NCI-H146 treated with DMSO at 0.1 percent for 48 hours (cell line): ENCODE data around the gene MRPS24.
"Not testable (repeated sequence)": the region's sequence is repeated elsewhere in the genome, so short reads cannot be mapped to it uniquely, and the experiment has no call there.

Experiments used
- DNase-seq: peaks from one replicate; lab custom pipeline; 2025; ENCODE audit not compliant: unreplicated experiment; lab: John Stamatoyannopoulos, UW

Gene MRPS24

DNA sequence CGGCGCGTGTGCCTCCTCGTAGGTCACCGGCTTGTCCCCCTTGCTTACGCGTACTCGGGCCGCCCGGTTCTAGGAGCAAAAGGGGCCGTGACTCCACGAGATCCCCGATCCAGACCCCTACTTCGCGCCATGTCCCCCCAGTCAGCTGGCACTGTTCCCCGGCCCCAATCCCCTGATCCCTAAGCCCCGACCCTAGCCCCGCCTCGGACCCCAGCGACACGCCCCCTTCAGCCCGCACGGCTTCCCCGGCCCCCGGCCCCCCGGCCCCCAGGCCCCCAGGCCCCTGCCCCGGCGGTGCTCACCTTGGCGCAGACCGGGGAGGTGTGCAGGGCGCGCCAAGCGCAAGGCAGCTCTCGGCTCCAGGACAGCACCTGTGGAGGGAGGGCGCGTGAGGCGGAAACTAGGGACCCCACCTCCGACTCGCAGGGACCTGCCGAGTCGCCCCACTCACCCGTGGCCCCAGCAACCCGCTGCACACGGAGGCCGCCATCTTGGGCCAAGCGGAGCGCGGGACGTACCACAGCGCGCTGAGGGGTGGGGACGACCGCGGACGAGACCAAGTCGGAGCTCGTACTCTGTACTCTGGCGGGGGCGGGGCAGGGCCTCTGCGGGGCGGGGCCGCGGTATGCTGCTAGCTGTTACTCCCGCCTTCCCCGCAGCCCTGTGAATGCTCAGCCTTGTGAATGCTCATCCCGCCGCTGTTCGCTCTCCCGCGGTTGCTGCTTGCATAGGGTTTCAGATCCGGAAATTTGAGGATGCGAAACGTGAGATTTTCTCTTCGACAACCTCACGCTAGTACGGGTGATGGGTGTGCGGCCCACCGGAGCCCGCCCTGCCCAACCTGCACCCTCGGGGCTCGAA is at the start of gene MRPS24:
MRPS24 (minus strand) TSS at position 512 of the 861 bp plus-strand sequence; CDS start at position 490, 22 bp downstream.
- peak; percentile 89 for DNase-seq

DNA sequence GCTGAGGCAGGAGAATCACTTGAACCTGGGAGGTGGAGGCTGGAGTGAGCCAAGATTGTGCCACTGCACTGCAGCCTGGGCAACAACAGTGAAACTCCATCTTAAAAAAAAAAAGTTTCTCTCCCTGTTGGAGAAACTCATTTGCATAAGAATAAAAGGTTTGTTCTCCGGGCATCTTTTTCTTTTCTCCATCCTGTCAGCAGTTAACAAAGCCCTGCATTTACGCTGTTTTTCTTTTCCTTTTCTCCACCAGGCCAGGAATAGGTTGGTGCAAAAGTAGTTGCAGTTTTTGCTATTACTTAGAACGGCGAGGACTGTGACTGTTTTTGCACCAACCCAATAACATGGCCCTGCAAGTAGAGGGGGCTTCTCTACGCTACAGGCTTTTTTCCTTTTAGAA is 46.6 kb upstream of the MRPS24 start:
- no peak for DNase-seq

DNA sequence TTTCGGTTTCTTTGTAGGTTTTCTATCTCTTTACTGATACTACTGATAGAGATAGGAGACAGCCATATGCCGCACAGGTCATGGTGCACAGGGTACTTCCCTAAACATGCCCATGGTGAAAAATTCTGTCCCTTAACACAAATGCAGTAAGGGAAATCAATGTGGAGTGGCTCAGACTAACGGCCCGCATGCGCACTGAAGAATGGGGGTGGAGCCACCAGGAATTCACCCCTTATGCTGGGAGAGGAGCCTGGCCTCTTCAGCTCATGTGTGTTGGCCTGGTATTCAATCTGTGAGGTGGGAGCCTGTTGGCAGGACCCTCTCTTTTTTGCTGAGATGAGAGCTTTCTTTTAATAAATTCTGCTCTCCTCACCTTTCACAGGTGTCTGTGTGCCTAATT is 45.5 kb upstream of the MRPS24 start:
- no peak for DNase-seq

DNA sequence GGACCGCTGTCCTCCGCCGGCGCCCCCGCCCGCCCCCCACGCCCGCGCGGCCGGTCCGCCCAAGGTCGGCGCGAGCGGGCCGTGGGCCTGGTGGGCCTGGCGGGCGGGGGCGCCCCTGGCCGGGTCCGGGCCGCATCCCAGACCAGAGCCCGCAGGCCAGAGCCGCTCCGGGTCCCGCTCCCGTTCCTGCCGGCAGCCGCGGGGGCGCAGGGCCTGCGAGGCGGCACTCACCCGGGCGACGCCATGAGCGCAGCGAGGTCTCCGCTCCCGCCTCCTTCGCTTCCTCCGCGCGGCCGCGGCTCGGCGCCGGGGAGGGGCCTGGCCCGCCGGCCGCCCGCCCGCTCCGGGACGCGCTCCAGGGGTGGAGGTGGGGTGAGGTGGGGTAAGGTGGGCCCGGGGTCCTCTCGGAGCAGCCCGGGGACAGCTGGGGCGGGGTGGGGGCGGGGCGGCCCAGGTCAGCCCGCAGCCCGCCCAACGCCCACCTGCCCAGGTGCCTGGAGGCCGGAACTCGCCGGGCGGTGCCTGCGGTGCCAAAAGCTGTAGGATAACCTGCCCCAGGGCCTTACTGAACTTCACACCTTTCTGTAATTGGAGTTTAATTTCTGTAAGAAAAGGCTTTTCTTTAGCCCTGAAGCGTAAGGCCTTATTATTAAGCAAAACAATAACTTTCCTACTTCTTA is 37.2 kb upstream of the MRPS24 start, which contains the start of gene URGCP:
URGCP (minus strand) TSS at position 266 of the 680 bp plus-strand sequence; CDS start at position 245, 21 bp downstream.
- DNase-seq = peak; percentile 21

DNA sequence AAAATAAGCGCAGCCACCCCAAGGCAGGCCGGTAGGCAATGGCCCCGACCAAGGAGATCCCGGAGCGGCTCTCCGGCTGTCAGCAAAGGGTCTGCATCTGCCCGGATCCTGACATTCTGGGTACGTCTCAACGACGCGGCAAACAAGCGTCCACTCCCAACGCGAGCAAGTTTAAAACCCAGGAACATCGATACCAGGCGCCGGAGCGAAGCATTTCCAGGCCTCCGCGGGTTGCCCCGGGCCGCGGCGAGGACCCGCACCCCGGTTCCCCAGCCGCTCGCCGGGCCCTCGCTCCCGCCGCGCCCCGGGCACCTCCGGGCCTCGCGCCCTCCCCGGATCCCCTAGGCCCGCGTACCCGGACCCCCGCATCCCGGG is 36.6 kb upstream of the MRPS24 start:
- DNase-seq = no peak

DNA sequence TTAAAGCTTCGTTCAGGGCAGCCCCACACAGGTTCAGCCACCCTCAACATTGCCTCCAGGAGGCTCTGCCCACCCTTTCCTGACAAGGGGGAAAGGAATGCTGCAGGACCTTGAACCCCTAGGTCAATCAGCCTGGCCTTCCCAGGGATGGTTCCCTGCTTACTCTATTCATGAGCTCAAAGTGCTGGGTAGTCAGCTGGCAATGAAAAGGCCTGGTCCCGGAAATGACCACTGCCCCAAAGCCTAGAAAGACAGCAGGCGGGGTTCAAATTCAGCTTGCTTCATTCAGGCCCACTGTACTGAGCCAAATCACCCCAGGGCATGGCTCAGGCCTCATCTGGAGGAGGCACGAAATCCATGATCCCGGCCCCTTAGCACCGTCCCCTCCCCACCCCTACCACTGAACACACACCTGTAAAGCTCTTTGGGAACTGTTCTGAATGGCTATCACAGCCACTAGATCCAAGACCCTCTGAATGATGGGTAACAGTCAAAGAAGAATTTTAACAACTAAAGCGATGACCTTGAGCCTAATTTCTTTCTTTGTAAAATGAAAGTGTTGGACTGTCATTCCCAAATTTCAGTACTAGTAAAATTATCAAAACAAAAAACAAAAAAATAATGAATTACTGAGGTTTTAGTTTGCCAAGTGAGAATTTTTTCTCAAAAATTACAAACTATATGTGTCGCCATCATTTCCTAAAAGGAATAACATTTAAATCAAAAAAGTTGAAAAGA is 36.1 kb upstream of the MRPS24 start:
- DNase-seq = no peak

DNA sequence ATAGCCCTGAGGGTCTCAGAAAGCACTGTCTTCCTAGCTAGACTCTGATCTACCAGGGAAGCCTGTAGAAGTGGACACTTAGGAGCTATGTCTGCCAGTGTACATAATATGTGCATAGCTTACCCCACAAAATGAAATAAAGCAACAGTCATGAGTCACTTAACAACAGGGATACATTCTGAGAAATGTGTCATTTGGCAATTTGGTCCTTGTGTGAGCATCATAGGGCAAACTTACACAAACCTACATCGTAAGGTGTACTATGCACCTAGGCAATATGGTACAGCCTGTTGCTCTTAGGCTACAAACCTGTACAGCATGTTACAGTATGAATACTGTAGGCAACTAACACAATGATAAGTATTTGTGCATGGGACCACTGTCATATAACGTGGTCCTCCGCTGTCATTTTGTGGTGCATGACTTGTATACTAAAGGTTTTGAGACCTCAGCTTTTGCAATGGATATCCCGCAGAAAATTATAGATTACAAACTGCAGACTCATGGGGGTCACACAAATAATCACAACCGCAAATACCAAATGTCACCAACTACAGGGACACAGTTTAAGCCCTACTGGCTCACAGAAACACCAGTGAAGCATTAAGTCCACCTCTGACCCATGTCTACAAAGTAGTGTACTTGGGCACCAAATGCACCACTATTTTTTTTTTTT is 35.4 kb upstream of the MRPS24 start:
- DNase-seq = no peak

DNA sequence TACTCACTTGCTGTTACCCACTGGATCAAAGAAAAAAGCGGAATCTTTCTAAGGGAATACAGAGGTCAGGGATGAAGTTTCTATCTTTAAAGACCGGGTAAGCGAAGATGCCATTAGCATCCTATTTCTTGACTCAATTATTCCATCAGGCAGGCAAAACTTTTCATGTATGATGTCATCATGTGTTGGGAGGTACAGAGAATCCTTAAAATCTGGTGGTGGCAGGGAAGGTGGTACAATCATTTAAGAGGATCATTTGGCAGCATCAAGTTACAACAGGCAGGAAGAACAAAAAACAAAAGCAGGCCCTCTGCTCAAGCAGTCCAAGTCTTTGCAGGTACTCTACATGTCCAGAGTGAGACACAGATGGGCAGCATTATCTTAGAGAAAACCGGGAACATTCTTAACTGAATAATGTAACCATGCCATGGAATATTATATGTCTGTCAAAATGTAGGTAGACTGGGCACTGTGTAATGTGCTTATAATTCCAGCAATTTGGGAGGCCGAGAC is 33.3 kb upstream of the MRPS24 start:
- DNase-seq = no peak

DNA sequence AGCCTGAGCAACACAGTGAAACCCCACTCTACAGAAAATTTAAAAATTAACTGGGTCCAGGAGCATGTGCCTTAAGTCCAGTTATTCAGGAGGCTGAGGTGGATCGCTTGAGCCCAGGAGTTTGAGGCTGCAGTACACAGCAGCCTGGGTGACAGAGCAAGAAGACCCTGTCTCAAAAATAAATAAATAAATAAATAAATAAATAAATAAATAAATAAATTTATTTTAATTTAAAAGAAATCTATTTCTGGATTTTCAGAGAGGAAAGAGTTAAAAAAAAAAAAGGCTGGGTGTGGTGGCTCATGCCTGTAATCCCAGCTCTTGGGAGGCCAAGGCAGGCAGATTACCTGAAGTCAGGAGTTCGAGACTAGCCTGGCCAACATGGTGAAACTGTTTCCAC is 29.3 kb upstream of the MRPS24 start:
- DNase-seq = not testable (repeated sequence)

DNA sequence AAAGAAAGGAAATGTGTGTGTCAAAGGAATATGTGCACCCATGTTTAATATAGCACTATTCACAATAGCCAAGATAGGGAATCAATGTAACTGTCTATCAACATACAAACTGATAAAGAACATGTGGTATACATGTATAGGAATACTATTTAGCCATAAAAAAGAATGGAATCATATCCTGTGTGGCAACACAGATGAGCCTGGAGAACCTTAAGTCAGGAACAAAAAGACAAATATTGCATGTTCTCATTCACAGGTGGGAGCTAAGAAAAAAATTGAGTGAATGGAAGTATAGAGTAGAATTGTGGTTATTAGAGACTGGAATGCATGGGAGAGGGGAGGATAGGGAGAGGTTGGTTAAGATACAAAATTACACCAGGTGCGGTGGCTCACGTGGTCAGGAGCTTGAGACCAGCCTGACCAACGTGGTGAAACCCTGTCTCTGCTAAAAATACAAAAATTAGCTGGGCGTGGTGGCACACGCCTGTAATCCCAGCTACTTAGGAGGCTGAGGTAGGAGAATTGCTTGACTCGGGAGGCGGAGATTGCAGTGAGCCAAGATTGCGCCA is 26.6 kb upstream of the MRPS24 start:
- DNase-seq = no peak

DNA sequence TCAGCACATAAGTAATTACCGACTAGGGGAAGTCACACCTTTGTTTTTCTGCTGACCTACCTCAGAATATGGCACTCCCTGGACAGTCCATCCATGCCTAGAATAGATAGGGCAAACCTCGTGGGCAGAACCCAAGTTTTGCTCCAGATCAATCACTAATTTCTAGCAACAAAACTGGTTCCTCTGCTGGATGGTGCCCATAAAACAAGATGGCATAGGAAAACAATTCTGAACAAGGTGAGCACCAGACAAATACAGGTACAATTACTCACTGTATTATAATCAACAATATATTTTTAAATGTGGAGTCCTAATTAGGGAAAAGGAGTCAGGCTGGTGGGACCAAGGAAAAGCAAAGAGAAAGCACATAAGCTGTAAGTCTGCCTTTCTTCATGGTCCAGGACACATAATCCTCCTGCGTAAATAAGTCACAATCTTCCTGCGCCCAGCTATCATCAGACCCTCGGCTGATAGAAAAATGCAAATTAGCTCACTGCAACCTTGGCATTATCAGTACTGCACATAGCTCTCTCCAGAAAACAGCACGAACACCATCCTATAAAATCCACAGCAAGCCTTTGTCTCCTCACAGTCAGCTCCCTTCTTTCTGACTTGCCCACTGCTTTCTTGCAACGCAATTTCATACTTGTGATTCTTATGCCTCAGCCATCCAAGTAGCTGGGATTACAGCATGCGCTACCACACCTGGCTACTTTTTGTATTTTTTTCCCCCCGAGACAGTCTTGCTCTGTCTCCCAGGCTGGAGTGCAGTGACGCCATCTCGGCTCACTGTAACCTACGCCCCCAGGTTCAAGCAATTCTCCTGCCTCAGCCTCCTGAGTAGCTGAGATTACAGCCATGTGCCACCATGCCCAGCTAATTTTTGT is 22.0 kb upstream of the MRPS24 start:
- no peak for DNase-seq

DNA sequence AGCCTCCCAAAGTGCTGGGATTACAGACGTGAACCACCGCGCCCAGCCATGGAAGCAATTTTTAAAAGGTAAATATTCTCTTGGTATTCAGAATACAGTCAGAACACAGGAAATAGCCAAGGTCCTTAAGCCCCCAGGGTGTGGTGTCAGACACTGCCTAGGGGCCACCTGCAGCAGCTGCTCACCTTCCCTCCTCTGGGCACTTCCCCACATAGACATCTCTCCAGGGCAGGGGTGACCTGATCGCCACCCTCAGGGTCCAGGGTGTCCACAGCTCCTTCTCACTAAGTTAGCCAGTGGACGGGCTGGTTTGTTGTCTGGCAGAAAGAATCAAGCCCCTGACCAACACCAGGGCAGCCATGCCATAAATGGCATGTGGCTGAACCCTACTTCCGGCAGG is 21.2 kb upstream of the MRPS24 start:
- DNase-seq = peak; percentile 24

DNA sequence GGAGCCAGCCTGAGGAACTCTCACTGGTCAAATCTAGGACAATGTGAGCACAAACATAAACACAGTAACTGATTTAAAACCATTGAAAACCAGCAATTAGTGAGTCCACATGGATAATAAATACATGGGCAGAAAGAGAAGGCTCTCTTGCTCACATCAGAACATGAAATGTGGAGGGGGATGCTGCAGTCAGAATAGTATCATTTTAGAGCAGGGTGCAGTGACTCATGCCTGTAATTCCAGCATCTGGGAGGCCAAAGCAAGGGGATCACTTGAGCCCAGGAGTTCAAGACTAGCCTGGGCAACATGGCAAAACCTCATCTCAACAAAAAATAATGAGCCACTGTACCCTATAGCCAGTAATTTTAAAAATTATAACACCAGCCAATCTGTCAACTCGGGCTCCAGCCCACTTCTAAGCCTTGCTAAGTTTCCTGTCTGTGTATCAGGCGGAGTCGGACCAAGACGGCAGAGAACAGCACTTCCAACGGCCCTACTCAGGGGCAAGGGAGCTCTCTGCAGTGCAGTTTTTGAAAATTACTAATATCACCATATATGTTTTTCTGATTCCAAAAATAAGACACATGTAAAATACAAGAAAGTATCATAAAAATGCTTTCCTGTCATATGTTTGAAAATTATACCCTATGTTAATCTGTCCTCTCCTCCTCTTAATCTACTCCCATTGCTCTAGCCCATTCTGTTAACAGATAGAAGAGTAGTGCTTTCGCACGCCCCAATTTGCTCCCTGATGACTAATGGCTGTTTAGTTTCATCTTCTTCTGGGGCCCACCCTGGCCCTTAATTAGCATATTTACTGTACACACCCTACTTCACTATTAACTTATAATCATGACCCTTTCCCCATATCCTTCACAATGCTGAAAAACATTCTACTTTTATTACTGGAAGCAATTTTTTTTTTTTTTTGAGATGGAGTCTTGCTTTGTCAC is 20.0 kb upstream of the MRPS24 start:
- DNase-seq = no peak

DNA sequence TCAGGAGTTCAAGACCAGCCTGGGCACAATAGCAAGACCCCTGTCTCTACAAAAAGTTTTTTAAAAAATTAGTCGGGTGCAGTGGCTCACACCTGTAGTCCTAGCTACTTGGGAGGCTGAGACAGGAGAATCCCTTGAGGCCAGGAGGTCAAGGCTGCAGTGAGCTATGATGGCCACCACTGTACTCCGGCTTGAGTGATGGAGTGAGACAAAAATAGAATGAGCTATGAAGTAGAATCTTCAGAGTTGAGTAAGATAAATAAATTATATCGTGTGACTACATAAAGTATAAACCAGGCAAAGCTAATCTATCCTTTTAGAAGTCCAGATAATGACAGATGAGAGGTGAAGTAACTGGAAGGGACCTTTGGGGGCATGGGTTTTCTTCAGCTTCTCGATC is 15.3 kb upstream of the MRPS24 start:
- DNase-seq = no peak

DNA sequence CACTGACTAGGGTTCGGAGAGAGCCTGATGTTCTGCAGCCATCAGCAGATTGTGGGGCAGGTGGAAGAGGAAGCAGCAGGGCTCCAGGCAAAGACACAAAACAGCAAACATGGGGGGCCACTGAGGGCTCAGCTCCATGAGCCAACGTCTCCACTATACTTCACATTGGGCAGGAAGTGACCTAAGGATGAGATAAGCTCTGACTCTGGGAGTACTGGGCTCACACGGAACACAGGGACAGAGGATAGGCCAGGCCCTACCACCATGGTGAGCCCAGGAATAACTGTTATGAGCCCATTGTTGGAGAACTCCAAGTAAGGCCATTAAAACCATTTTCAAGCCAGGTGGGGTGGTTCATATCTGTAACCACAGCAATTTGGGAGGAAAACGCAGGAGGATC is 14.9 kb upstream of the MRPS24 start:
- no peak for DNase-seq

DNA sequence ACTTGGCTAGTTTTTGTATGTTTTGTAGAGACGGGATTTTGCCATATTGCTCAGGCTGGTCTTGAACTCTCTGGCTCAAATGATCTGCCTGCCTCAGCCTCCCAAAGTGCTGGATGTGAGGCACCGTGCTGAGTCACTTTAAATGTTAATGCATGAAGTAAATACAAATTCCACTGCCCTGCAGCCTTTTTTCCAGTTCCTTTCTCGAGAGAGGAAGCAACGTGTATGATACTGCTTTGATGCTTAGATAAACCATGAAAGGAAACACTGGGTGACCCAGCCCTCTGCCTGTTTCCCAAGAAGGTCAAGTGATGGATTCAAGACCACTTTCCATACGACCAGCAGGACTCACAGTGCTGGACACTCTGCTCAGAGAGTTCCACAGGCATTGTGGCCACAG is 11.3 kb upstream of the MRPS24 start:
- DNase-seq = no peak

DNA sequence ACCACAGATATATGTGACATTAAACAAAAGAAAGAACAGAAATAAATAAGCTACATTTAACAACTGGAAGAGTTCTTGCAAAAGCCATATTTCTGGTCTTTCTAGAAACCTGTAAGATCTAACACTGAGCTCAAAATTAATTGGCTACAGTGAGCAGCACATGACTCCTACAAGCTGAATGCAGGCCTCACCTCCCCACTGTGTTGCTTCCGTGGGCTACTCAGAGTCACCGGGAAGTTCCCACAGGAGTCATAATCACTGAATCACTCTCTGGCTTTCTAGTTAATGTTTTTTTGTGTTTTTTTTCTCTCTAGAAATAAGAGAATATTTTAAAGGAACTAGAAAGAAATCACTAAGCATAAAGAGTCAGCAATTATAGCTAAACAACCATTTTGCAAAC is 10.2 kb upstream of the MRPS24 start:
- DNase-seq = no peak

DNA sequence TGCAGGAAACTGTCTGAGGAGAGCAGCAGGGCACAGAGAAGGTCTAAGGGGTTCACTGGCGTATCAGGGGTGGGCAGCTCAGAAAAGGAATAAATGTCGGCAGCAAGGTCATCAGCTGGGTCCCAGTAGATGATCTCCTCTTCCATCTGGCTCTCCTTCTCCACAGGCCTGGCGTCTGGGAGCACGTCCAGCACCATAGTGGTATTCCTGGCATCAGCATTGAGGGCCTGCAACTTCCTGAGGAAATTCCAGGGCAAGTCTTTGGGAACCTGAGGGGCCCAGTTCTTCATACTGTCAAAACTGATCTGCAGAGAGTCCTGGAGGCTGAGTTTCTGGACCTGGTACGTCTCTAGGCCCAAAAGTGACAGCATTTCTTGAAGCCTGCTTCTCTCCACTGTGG is 9.6 kb upstream of the MRPS24 start:
- no peak for DNase-seq
